Lung microvascular endothelial cell (primary cell): ENCODE results near the gene USH1C. TPM values are rescaled to one million over a fixed set of nuclear protein-coding genes. Genes with fewer than 3 reads are reported as not detected.

Experiments
- DNase-seq, 2 donors: peaks; one replicate each; pipeline versions ENCODE4 v3.0.0 to v3.0.0-alpha.2; 2010; ENCODE audit warnings: low read depth in 2 of 2
- total RNA-seq: library from RNA; depleted of rRNA; stranded (reverse); fragments of >200 nt; gene quantifications from 2 replicates; pipeline ENCODE4 v1.2.1, GENCODE V29; 2014

USH1C gene
- total RNA-seq, 1 donor from 2014 or later = not detected

DNA sequence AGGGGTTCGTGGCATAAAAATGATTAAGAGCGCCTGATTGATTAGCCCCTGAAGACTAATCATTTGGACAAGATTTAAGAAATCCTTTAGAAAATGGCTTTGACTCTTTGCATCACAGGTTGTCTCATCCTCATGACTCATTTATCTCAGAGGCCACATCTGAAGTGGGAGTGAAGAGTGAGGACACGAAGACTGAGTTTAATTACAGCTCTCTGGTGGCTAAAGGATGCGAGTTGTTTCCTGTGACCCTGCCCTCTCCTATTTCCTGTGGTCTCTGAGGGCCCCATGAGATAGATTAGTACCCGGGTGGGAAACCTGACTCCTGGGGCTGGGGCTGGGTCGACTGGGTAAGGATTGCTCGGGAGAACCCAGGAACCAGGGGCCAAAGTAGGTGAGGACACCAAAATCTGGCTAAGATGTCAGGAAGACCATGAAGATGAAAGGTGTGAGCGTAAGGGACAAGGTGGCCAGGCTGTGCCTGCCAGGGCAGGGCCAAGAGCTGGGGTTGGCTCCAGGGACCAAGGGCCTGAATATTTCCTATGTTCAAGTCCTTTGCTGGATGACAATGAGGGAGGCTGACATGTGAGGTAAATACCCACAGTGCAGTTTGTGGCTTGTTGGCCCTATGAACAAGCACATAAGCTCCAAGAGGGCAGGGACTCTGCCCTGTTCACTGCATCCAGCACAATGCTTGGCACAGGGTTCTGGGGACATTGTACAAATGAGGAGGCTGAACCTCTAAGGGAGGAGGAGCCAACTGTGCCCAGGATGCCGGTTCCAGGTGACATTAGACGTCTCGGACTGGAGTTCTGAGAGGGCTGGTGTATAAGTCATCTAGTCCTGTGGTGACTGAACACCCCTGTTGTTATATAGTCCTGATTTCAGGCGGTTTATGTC, 6.5 kb upstream of the USH1C start:
- DNase-seq = no peak

DNA sequence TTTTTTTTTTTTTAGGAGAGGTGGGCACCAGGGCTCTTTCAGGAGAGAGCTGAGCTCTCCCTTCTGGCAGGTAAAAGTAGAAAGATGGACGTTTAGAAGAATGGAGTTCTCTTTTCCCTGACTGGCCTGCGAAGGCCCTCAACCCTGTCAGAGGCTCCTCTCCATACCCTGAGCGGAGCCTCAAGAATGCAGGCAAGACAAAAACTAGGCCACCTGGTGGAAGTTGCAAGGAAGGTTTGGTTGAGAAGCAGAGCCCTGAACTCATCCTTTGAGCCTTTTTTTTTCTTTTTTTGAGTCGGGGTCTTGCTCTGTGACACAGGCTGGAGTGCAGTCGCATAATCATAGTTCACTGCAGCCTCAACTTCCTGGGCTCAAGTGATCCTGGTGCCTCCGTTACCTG, 4.2 kb upstream of the USH1C start:
- no peak for DNase-seq

DNA sequence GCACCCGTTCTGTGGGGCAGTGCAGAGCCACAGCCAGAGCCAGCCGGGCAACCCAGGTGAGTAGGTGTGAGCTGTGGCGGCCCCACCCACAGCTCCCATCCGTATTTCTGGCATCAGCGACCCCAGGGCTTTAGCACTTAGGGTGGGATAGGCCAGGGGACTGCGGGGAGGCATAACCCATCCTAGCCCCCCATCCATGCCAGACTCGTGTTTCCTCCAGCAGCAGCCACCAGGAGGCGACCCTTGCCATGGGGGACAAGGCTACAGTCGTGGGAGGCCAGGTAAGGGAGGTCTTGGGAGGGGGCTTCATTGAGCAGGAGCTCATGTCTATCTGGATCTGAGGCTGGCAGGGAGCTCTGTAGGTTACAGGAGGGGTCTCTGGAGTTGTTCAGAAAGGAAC, 3.7 kb upstream of the USH1C start:
- no peak for DNase-seq

DNA sequence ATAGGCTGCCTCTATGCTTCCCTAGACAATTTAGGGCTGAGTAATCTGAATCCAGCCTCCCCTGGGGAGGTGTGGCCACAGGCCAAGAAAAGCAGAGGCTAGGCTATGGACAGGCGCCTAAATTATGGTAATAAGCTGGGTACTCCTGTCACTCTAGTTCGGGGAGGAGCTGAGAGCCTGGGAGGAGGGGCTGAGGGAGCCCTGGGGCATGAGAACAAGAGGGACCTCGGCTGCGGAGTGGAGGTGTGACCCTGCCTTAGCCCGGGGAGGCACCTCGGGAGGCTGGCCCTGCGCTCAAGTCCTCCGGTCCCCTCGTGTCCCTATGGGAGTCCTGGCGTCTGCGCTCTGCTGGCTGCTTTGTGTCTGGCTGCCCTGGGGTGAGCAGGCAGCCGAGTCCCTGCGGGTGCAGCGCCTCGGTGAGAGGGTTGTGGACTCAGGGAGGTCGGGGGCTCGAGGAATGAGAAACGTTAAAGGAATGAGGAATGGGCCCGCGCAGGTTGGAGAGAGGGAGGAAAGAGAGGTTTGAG, 2.9 kb upstream of the USH1C start, which contains the start of gene OTOG:
TSS of gene OTOG (plus strand) at position 209 of the 527 bp plus-strand sequence. CDS start at position 323, 114 bp downstream.
- DNase-seq = no peak

DNA sequence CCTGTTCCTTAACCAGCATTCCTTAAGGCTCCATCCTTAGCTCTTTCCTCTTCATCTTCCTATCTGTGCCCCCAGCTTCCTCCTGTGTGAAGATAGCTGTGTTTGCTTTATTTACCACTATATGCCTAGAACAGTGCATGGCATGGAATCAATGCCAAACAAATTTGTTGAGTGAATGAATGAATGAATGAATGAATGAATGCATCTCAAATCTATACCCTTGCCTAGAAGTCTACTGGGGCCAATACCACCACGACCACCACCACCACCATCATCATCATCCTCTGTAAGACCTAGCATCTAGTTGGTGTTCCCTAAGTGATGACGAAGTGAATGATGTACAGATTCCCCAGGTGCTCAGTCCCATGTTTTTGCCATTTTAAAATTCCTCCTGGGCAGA, 2.0 kb upstream of the USH1C start:
- DNase-seq = no peak

DNA sequence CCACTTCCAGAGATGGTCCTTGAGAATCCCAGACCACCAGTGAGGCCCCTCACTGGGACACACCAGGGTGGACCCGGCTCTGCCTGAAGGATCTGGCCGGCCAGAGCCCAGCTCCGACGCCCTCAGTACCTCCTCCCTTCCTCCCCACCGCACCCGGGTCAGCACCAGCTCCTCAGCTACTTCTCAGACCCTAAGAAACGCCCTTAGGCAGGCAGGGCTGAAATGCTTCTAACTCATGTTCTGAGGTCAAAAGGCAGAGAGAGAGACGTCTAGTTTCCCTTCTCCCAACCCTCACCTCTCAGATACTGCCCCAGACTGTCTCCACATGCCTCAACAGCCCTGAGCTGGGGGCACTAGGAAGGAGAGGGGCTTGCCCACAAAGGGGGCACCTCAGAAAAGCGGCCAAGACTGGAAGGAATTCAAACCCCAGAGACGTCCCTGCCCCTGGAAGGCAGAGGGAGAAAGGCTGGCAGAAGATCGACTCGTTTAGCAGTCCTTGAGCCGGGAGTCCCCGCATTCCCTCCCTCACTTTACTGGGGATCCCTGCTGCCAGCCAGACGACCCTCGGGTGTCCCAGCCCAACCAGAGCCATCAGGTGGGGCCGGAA, 539 bp downstream of the USH1C start:
- DNase-seq = no peak

DNA sequence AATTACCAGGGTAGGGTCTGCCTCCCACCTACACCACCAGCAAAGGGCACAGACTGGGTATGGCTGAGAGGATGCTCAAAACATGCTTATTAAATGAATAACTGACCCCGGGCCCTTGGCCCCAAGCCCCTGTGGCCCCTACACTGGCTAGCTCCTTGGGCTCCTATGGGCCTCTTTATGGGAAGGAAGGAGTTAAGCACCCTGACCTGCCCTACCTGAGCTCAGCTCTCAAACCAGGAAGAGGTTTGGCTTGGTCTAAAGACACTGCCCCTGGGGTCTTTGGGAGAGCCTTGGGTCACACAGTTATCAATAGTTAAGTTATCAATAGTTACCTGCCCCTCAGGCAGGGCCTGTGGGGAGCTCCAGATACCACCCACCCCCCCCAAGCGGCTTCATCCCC, 1.2 kb downstream of the USH1C start:
- no peak for DNase-seq

DNA sequence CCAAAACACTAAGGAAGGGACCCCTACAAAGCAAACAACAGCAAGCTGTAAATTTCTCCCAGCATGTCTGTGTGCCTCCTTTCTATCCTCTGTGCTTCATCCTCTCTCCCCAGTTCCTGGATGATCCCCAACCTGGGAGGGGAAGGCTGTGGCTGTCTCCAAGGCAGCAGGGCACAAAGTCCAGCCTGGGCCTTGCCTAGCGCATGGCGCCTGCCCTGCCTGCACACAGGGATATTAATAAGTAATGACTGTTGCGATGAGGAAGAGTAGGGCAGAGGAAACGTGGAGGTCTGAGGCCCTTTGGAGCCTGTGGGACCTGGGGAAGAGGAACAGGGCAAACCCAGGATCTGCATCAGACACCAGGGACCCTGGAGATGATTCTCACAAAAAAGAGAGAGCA, 2.0 kb downstream of the USH1C start:
- no peak for DNase-seq

DNA sequence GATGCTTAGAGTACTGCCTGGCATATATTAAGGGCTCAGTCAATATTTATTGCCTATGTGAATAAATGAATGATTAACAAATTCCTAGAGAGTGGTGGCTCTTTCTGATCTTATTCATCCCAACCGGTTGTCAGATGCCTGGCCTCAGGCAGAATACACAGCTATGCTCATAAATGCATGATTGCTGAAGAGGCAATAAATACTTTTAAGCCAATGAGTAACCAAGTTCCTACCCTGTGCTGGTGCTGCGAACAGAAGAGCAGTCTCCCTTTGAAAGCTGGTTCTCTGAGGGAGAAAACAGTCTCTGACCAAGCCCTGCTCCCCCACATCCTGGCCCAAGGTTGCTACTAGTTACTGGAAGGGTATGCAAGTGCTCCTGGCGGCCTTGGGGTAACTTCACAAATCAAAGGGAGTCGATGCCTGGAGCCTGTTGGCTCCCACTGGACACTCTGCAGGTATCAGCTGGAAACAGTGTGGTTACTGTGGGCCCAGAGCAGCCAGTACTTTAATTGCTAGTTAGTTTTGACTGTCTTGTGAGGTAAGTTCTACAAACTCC, 2.8 kb downstream of the USH1C start:
- no peak for DNase-seq

DNA sequence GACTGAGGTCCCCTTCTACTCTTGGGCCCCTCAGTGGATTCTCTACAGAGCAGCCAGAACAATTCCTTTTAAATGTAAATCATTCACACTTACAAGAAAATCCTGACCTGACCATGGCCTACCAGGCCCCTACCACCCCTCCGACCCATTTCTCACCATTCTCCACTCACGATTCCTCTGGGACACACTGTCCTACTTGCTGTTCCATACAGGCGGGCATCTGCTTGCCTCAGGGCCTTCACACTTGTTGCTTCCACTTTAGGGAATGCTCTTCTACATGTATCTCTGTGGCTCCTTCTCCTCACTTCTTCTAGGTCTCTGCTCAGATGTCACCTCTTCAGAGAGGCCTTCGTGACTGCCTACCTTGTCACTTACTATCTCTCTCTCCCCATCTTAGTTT, 3.4 kb downstream of the USH1C start:
- DNase-seq = no peak

DNA sequence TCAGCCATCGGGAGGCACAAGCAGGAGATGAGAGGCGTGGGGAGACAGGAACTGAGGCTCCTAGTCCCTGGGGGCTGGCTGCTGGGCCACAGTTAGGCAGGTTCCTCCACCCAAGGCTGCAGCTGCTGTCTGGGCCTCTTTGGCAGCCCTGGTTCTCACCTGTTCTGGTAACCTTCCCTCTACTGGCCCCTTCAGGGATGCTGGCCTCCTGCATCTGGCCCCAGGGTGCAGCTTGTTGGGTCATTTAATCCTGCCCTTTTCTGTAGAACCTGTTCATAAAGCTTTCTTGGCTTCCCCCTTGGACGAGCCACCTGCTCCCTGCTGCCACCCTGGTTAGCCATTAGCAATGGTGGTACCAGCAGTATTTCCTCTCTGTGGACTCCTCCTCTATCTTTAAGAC, 5.5 kb downstream of the USH1C start:
- no peak for DNase-seq

DNA sequence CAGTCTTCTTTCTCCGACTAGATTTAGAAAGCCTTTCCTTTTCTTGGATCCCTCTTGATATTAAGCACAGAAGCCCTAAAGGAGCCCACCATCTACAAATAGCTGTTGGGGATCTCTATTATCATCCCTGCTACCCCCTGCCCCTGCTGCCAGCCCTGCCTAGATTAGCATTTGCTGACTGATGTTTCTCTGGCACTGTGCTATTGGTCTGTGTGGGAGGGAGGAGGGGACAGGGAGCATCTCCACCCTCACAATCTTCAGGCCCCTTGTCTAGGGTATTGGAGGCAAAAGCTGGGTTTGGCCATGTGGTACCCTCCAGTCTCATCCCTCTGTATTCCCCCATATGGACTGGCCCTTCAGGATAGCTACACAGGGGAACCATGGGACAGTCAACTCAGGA, 6.2 kb downstream of the USH1C start:
- DNase-seq = no peak

DNA sequence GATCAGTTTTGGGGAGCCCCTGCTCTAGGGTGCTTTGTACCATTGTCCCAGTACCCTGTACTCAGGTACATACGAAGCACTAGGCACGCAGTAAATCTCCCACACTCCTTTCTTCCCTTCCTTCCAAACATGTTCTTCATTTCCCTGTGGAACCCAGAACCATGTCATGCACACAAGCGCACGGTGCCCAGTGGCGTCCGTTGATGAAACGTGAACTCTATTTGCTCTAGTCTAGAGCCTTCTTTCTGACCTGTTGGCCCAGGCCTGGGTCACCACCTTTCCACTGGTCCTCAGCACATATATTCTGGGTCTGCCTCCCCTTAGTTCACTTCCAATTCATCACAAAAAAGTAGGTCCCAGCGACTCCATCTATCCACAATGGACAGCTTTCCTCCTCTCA, 7.0 kb downstream of the USH1C start:
- DNase-seq = no peak

DNA sequence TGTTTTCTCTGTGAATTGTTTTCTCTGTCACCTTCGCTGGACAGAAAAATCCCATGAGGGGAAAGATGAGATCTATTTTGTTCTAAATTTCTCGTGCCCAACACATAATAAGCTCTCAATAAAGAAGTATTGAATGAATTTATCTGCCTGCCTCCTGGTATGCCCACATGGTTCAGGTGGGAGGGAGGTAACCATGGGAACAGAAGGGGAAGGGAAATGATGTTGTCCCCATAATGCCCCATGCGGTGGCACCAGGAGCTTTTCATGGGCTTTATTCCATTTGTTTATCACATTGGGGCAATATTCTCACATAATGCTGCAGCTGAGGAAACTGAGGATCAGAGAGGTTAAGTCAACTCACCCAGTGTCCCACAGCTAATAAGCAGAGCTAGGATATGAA, 8.7 kb downstream of the USH1C start:
- DNase-seq = no peak

DNA sequence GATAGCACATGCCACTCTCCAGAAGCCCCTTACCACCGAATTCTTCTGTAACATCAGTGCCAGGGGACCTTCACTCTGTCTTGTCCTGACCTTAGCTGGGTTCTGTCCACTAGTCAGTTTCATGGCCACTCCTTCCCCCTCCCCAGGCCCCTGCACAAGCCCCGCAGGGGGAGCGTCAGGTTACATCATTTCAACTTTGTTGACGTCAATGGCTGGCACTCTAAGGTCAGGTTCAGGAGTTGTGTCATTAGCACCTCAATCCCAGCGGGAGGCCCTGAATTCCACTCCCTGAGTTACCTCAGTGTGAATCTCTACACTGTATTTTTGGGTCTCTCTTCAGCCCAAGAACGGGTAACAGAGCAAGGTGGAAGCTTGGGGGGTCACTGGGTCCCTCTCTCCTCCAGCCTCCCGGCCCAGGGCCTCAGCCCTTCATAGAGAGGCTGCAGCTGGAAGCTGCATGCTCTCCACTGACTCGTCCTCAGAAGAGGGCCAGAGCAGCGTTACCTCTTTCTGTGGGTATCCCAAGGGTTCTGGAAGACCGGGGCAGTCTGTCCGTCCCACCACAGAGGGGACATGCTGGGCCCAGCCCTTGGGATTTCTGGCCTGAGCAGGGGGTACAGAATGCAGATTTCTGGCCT, 10.3 kb downstream of the USH1C start:
- DNase-seq = no peak

DNA sequence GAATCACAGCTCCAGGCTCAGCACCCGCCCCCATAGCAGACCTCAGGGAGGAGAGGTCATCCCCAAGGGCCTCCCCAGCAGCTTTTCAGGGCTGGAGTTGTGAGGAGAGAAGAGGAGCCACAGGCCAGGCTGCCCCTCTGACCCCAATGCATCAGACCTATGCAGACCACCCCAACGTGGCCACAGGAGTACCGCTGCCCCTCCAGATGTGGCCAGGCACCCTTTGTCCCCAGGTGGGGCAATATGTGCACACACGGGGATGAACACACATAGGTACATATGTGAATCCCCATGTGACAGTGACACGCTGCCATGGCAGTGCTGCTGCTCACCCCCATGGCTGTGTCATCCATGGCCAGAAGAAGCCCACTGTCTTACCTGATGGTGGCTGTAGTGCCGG, 10.9 kb downstream of the USH1C start:
- DNase-seq = no peak

DNA sequence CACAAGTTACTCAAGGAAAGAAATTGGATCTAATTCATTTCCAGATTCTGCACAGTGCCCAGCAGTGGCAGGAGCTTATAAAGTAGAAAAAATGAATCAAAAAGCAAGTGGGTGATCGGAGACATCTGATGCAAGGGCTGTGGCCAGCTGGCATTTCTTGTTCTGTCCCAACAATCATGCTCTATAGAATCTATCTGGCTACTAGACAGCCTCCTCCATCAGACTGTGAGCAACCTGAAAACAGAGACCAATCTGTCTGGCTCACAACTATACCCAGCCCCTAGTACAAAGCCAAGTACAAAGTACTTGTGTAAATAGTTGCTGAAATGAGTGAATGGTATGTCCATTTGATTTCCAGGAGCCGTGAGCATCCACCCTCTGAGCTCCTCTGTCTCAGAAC, 11.4 kb downstream of the USH1C start:
- DNase-seq = no peak

DNA sequence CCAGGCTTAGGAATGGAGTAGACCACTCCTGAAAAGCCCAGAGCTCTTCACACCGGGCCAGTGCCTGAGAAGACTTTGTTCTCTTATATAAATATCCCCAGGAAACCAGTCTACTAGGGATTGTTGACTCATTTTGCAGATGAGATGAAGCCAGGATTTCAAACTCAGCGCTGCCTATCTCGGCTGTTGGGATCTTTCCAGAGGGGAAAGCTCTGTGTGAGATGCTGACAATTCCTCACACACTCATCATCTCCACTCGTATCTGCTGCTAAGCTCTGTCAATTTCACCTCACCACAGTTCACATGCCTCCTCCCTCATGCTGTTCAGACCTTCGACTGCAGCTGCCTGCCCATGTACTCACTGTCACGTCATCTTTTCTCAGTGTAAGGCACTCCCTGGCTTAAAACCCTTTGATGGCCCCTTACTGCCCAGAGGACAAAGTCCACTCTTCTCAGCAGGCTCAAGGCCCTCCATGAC, 12.5 kb downstream of the USH1C start:
- peak; percentile 32 to 53 for DNase-seq

DNA sequence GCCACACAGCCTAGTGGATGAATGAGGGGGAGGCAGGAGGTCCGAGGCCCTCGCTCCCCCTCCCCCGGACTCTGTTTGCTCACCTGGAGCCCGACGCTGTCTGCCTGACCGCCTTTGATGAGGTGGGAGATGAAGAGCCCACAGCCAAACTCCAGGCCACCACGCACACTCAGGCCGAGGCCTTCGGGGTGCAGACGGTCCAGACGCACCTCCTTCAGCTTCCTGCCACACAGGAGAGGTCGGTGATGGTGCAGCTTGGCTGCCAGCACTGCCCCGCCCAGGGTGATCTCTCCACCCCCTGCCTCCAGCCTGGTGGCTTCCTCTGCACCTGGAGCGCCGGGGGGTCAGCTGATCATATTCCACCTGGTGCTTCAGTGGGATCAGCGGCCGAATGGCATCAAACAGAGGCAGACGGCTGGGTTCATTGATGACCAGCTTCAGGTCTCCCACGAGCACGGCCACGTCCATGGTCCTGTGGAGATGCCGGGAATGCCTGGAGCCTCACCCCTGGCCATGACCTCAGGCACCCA, 13.1 kb downstream of the USH1C start:
- no peak for DNase-seq

DNA sequence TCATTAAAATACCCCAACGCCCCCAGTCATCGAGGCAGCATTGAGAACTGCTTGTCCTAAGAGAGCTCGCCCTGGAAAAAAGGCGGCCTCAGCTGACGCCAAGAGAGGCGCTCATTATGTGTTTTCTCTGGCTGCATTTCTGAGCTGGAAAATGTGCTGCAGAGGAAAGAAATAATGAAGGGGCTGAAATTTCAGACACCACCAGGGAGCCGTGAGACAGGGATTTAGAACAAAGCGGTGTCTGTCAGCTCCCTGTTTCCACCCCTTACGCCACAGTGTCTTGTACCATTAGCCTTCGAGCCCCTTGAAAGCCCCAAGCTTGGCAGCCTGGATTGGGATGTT, 14.4 kb downstream of the USH1C start:
- no peak for DNase-seq

DNA sequence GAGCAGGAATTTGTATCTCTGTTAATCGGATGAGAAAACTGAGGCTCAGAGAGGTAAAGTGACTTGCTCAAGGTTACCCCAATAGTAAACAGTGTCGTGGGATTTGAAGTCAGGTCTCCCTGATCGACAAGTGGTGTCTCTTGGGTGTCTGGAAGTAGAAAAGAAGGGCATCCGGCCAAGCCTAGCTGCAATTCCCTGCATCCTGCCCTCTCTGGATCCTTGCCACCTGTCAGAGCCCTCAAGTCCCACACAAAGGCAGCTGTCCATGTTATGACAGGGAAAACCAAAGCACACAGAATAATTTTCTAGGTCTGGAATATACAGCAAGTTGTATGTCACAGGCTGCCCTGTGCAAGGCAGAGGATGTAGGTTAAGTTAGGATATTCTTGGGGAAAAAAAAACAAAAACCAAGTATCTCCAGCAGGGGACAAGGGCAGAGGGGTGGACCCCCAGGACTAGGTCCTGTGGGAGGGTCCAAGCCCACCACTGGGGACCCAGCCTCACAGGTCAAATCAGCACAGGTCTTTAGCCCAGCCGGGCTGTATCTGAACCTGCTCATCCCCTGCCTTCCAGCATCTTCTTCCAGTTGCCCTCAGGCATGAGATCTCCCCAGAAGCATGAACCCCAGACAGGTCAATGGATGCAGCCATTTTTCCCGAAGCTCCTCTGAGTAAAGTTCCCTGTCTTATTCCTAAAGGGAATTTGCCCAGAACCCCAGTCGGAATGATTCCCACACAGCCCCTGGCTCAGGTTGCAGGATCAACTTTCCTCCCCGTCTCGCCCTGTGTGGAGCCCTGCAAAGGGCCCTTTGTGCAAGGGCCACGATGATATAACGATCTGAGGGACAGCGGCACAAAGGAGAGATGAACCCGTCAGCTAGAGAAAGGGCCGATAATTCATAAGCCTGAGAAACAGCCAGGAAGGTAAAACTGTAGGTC, 15.0 kb downstream of the USH1C start:
- DNase-seq = no peak
